DMS53 treated with DMSO at 0.1 percent for 48 hours (cell line): Measurements from ENCODE around the gene SGCA.
A peak's percentile ranks its signal among the peaks of the same experiment; 100 is the strongest.

Experiments used
- DNase-seq: peaks from one replicate; lab custom pipeline; 2025; ENCODE audit not compliant: unreplicated experiment; lab: John Stamatoyannopoulos, UW

The SGCA gene

GRCh38 chr17:50166518-50167181 lies 845 bp downstream of the SGCA start:
- no peak for DNase-seq

- no peak for DNase-seq
Measured at GRCh38 chr17:50167371-50167770, 1.6 kb downstream of the SGCA start.

GRCh38 chr17:50168319-50168718 lies 2.5 kb downstream of the SGCA start:
- no peak for DNase-seq

GRCh38 chr17:50169121-50169764 lies 3.4 kb downstream of the SGCA start:
- peak; percentile 57 for DNase-seq

- DNase-seq, result no peak
Measured at GRCh38 chr17:50169881-50170459, 4.2 kb downstream of the SGCA start.

- DNase-seq, result no peak
Measured at GRCh38 chr17:50170662-50171370, 5.0 kb downstream of the SGCA start.

- DNase-seq, result no peak
Measured at GRCh38 chr17:50171371-50172071, 5.7 kb downstream of the SGCA start.

- DNase-seq, result no peak
Measured at GRCh38 chr17:50172130-50172529, 6.3 kb downstream of the SGCA start.

GRCh38 chr17:50172936-50173334 lies 7.1 kb downstream of the SGCA start:
- no peak for DNase-seq

GRCh38 chr17:50173335-50173941 lies 7.6 kb downstream of the SGCA start:
- no peak for DNase-seq

- DNase-seq, result no peak
Measured at GRCh38 chr17:50174444-50174843, 8.6 kb downstream of the SGCA start.

GRCh38 chr17:50175035-50175807 lies 9.4 kb downstream of the SGCA start:
- DNase-seq, result no peak

GRCh38 chr17:50176559-50177357 lies 11.0 kb downstream of the SGCA start:
- DNase-seq, result no peak

- no peak for DNase-seq
Measured at GRCh38 chr17:50177476-50177875, 11.7 kb downstream of the SGCA start.

GRCh38 chr17:50177983-50178834 lies 12.4 kb downstream of the SGCA start:
- DNase-seq, result peak; percentile 83

- DNase-seq, result no peak
Measured at GRCh38 chr17:50180111-50180510, 14.3 kb downstream of the SGCA start.

- DNase-seq, result no peak
Measured at GRCh38 chr17:50180620-50181019, 14.8 kb downstream of the SGCA start.

- DNase-seq, result no peak
Measured at GRCh38 chr17:50181144-50181543, 15.3 kb downstream of the SGCA start.
